Subcutaneous adipose tissue (tissue), 4 donors: Measurements from ENCODE around the gene DROSHA. TPM values are rescaled to one million over a fixed set of nuclear protein-coding genes. Genes with fewer than 3 reads are reported as not detected.

Experiments used
- CTCF ChIP-seq: fragments of 450-650 bp; IDR thresholded peaks from one replicate; pipeline ENCODE4 v1.5.1; 2016; ENCODE audit warnings: low read depth, mild to moderate bottlenecking, control low read depth, antibody characterized with exemption, moderate library complexity
- total RNA-seq, 4 donors: library from RNA; depleted of rRNA; stranded (reverse); fragments of >200 nt; gene quantifications; one replicate each; pipeline ENCODE4 v1.1.0, GENCODE V29; 2016

The DROSHA gene
- total RNA-seq, 4 donors from 2014 or later: 37.9 to 51.8 (median 40.4) TPM

DNA sequence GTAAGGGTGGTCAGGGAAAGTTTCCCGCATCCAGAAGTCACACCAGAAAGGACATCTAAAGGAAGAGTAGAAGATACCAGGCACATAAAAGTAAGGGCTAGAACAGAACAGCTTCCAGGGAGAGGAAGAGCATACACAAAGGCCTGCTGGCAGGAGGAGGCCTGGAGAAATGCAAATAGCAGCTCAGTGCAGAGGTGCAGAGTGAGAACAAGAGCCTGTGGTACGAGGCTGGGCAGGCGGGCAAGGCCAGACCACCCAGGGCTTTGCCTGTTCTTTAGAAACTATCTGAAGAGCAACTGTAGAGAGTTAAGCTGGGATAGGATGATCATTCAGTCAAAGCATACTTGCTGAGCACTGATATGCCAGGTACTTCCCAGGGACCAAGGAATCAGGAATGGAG is 115.3 kb downstream of the DROSHA start:
- no peak for TF ChIP-seq CTCF

DNA sequence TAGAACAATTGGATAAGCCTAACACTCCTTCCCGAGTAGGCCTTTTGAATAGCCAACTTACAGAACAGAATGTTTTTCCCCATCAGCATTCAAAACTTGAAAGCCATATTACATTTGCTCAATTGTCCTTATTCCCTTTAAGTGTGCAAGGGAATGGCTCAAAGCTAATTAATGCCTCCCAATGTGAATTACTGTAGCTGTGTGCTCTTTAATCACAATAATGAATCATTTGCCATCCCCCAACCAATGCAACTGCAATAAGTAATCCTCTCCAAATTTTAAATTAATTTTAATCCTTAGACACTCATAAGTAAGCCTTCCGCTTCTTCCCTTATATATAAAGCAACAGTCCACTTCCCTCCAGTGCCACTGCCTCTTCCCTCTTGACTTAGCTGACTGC is 115.9 kb downstream of the DROSHA start:
- TF ChIP-seq CTCF: no peak

DNA sequence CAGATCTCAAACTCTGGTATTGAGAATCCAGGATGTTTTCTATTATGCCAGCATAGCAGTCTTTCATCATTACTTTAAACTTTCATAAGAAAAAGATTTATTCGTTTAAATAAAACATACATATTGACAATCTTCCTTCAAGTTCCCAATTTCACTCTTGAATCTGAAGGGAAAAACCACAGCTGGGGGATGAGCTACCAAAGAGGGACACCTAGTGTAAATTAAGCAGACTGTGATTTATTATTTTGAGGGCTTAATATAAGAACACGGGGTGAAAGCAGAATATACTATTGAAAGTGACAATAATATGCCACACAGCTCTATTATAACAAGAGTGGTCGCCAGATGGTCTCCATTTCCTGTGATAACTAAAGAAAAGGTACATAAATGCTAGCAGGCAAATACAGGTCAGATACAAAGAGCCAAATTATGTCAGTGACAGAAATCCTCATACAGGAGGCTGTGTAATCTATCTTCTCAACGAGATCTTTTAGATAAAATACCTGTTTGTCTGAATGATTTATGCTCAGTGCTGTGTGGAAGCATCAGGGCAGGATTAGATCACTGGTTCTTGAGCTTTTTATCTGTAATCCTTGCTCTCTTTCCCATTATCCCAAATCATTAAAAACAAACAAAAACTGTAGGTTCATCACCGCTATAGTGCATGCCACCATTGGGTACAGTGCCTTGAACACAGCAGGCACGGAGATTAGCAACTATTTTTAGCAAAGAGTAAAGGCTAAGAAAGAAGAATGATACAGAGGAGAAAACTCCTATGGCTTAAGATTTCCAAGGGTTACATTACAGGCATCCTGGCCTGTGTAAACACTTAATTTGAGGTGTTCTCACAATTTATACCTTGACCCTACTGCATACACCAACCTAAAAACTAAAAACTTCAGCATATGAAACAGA is 116.6 kb downstream of the DROSHA start:
- TF ChIP-seq CTCF: no peak

- no peak for TF ChIP-seq CTCF
Observed at GRCh38 chr5:31413030-31413812, 118.7 kb downstream of the DROSHA start.

DNA sequence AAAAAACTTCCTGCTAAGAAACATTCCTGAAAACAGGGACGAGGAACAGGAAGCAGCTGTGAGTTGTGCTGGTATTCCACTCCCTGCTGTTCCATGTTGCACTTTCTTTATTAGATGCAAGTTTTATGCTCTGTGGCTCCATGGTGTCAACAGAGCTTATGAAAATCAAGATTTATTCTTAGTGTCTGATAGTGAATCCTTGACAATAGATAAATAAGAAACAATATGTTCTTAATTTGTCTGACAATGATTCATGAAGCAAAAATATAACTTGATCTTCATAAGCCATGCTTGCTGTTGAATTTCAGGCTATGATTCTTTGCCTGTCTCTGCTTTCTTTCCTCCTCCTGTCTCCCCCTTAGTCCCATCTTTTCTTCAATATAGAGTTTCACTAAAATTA is 119.6 kb downstream of the DROSHA start:
- no peak for TF ChIP-seq CTCF

DNA sequence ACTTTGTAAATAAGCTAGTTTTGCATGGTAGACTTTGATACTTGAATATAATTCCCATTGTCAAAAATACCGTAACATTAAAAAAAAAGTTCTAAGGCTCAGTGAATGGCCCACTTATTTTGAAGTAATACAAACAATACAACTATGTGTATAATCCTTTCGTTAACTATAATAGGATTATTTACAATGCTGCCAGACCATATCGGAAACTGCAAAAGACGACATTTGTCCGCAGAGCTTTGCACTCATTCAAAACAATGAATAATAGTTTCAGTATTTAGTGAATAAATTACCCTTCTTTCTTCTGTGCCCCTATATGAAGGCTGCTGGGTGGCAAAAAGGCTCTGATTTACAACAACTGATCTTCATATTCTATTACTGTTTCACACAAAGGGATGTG is 121.8 kb downstream of the DROSHA start:
- TF ChIP-seq CTCF: no peak

DNA sequence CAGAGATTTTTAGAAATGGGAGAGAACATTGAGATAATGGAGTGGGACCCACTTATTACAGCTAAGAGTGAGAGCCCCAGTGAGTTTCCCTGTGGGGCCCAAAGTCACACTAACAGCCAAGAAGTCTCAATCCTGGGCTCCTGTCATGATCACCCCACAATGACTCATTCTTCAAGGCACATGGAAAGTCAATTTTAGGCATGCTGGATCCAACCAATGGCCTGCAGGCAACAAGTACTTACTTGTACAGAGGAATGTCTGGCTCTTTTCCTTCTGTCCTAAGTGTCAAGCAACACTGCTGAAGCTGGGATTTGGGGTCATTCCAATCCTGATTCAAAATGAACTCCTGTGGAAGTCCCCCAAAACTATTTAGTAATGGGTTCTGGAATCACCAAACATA is 123.1 kb downstream of the DROSHA start:
- TF ChIP-seq CTCF: no peak
